Loucy (cell line): ENCODE data around the gene PALLD.

Source experiments
- H2AFZ ChIP-seq: fragments of 200-600 bp; sonication (generic); 2 replicates; pipeline ENCODE4 v1.6.0; 2016; ENCODE audit warnings: antibody characterized with exemption, mild to moderate bottlenecking, low read length, moderate library complexity
- H3F3A ChIP-seq: fragments of 200-600 bp; 2 replicates; pipeline ENCODE4 v1.6.0; 2016; ENCODE audit warnings: antibody characterized with exemption, low read depth, mild to moderate bottlenecking
- H3K27me3 ChIP-seq: fragments of 200-600 bp; sonication (generic); 2 replicates; pipeline ENCODE4 v1.6.1; 2014; ENCODE audit warnings: low read length, mild to moderate bottlenecking; ENCODE audit not compliant: insufficient read depth, poor library complexity, severe bottlenecking
- H3K36me3 ChIP-seq: fragments of 200-600 bp; sonication (generic); 2 replicates; pipeline ENCODE4 v1.6.1; 2016; ENCODE audit warnings: low read length; ENCODE audit not compliant: insufficient read depth
- H3K4me1 ChIP-seq: fragments of 200-600 bp; sonication (generic); 2 replicates; pipeline ENCODE4 v1.5.1; 2014; ENCODE audit warnings: low read length, mild to moderate bottlenecking; ENCODE audit not compliant: insufficient read depth, poor library complexity, severe bottlenecking
- H3K4me2 ChIP-seq: fragments of 200-600 bp; sonication (generic); 2 replicates; pipeline ENCODE4 v1.6.0; 2014; ENCODE audit warnings: antibody characterized with exemption, low read length, low read depth, mild to moderate bottlenecking; ENCODE audit not compliant: poor library complexity, severe bottlenecking
- H3K4me3 ChIP-seq: fragments of 200-600 bp; sonication (generic); 2 replicates; pipeline ENCODE4 v1.5.1; 2014; ENCODE audit warnings: low read length, mild to moderate bottlenecking, mixed read lengths; ENCODE audit not compliant: poor library complexity, severe bottlenecking
- H3K79me2 ChIP-seq: fragments of 200-600 bp; sonication (generic); 2 replicates; pipeline ENCODE4 v1.6.1; 2014; ENCODE audit warnings: low read length; ENCODE audit not compliant: insufficient read depth
- H3K9ac ChIP-seq: fragments of 200-600 bp; sonication (generic); 2 replicates; pipeline ENCODE4 v1.6.0; 2014; ENCODE audit warnings: mild to moderate bottlenecking, low read depth, low read length, moderate library complexity; ENCODE audit not compliant: poor library complexity, severe bottlenecking
- H3K9me2 ChIP-seq: fragments of 200-600 bp; sonication (generic); replicated peaks from 2 replicates; pipeline ENCODE4 v1.6.1; 2016; ENCODE audit warnings: low read depth, low read length, mixed read lengths
- H3K9me3 ChIP-seq: fragments of 200-600 bp; sonication (generic); 2 replicates; pipeline ENCODE4 v1.6.1; 2014; ENCODE audit warnings: mild to moderate bottlenecking, antibody characterized with exemption, low read length, low read depth; ENCODE audit not compliant: insufficient read depth
- H4K20me1 ChIP-seq: fragments of 200-600 bp; sonication (generic); 2 replicates; pipeline ENCODE4 v1.6.0; 2014; ENCODE audit warnings: antibody characterized with exemption, low read length, mild to moderate bottlenecking; ENCODE audit not compliant: insufficient read depth, poor library complexity, severe bottlenecking
- EZH2phosphoT487 ChIP-seq: fragments of 200-600 bp; IDR thresholded peaks from 2 replicates; pipeline ENCODE4 v1.6.1; 2018; ENCODE audit warnings: antibody characterized with exemption, mild to moderate bottlenecking, moderate library complexity, borderline replicate concordance
- TF ChIP-seq, protein P1 (sequence below): fragments of 200-600 bp; sonication (generic); conservative IDR thresholded peaks from 2 replicates; pipeline ENCODE4 v1.5.1; 2014; ENCODE audit warnings: mild to moderate bottlenecking, antibody characterized with exemption, low read length

The PALLD gene

DNA sequence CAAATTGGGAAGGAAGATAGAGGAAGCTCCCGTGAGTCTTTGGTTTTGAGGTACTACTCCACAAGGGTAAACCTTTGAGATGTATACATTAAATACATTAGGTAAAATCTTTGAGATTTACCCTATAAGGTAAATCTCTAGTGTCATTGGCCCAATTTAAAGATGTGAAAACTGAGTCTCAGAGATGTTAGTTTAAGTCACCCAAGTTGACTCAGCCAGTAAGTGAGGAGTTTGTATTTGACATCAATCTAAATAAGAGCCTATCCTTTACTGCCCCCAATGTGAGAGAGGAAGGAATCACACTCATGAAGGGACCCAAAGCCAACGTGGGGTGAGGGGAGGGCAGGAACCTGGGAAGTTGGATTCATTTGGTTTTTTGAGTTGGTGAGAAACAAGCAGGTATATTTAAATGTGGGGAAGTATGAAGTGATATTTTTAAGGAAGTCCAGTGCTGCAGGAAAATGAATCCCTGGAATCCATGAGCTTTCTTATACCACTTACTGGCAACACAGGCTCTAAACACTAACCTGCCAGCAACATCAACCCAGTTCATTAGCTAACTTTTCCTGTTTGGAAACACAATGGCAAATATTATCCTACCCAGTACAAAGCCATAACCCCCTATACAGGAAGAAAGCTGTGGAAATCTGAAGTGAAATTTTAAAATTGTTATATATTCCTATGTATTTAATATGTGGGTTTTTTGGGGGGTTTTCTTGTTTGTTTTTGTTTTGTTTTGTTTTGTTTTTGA is 55.3 kb downstream of the PALLD start:
- no peaks in the 10 kb centered on the region for H4K20me1 ChIP-seq
- no peak overlapping the region for H2AFZ ChIP-seq
- no peaks in the 10 kb centered on the region for H3K27me3 ChIP-seq
- no peak overlapping the region for H3K4me3 ChIP-seq
- H3K36me3 ChIP-seq = no peaks in the 10 kb centered on the region
- H3K9me2 ChIP-seq = no peaks in the 10 kb centered on the region
- no peak for TF ChIP-seq EZH2phosphoT487
- TF ChIP-seq, protein P1, sequence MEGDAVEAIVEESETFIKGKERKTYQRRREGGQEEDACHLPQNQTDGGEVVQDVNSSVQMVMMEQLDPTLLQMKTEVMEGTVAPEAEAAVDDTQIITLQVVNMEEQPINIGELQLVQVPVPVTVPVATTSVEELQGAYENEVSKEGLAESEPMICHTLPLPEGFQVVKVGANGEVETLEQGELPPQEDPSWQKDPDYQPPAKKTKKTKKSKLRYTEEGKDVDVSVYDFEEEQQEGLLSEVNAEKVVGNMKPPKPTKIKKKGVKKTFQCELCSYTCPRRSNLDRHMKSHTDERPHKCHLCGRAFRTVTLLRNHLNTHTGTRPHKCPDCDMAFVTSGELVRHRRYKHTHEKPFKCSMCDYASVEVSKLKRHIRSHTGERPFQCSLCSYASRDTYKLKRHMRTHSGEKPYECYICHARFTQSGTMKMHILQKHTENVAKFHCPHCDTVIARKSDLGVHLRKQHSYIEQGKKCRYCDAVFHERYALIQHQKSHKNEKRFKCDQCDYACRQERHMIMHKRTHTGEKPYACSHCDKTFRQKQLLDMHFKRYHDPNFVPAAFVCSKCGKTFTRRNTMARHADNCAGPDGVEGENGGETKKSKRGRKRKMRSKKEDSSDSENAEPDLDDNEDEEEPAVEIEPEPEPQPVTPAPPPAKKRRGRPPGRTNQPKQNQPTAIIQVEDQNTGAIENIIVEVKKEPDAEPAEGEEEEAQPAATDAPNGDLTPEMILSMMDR = peak; percentile 55
- no peaks in the 10 kb centered on the region for H3K79me2 ChIP-seq
- H3K9me3 ChIP-seq = no peaks in the 10 kb centered on the region
- no peak overlapping the region for H3K9ac ChIP-seq
- no peak overlapping the region for H3K4me2 ChIP-seq
- H3F3A ChIP-seq = no peaks in the 10 kb centered on the region
- no peaks in the 10 kb centered on the region for H3K4me1 ChIP-seq

DNA sequence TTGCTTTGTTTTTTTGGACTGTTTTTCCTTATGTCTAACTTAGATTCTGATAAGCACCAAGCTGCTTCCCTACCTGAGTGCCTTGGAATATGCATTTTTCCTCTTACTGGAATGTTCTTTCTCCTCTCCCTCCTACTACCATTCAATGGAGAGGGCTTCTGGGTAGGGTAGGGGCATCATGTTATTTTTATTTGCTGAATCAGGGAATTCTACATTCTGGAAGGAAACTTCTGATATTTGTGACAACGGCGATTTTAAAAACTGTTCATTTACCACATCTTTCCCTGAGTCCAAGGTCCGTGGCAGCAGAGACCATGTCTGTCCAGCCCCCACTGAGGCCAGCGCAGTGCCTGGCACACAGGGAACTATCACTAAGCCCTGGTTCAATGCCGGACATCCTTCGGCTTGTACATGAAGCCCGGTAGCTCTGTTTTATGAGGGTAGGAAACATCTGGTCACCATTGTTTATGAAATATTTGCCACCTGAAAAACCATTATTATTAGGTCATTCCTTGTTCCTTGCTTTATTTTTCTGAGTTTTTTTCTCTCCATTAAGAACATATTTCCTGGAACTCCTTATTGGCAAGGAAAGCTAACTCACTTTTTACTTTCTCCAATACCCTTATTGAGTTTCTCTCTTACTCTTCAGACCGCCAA is 57.0 kb downstream of the PALLD start:
- no peaks in the 10 kb centered on the region for H3K4me1 ChIP-seq
- no peaks in the 10 kb centered on the region for H3K36me3 ChIP-seq
- no peaks in the 10 kb centered on the region for H3K79me2 ChIP-seq
- no peaks in the 10 kb centered on the region for H3K9me2 ChIP-seq
- TF ChIP-seq EZH2phosphoT487 = no peak
- TF ChIP-seq, protein P1 = no peak
- no peaks in the 10 kb centered on the region for H4K20me1 ChIP-seq
- H3K4me3 ChIP-seq = no peak overlapping the region
- no peak overlapping the region for H3K4me2 ChIP-seq
- no peak overlapping the region for H3K9ac ChIP-seq
- no peaks in the 10 kb centered on the region for H3K27me3 ChIP-seq
- no peak overlapping the region for H2AFZ ChIP-seq
- H3F3A ChIP-seq = no peaks in the 10 kb centered on the region
- H3K9me3 ChIP-seq = no peaks in the 10 kb centered on the region

DNA sequence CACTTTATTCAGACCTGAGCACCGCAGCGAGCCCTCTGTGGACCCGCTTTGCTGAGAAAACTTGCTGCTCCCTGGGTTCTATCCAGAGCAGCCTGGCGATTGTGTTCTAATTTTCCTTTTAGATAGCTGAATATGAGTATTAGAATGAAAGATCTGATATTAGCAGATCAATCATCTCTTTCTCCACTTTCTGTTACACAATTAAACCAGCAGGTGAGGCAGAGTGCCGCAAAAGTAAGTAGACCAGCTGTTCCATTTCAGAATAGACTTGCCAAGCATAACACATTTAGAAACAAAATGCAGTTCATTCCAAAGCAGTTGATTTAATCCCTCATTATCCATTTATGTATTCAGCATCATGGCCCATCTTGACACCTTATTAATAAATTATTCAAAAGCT is 58.6 kb downstream of the PALLD start:
- H4K20me1 ChIP-seq = no peaks in the 10 kb centered on the region
- no peaks in the 10 kb centered on the region for H3F3A ChIP-seq
- no peaks in the 10 kb centered on the region for H3K9me3 ChIP-seq
- no peak overlapping the region for H3K4me2 ChIP-seq
- no peaks in the 10 kb centered on the region for H3K36me3 ChIP-seq
- TF ChIP-seq, protein P1 = no peak
- H3K4me1 ChIP-seq = no peaks in the 10 kb centered on the region
- no peak overlapping the region for H3K9ac ChIP-seq
- H2AFZ ChIP-seq = no peak overlapping the region
- H3K27me3 ChIP-seq = no peaks in the 10 kb centered on the region
- no peaks in the 10 kb centered on the region for H3K79me2 ChIP-seq
- H3K9me2 ChIP-seq = no peaks in the 10 kb centered on the region
- no peak overlapping the region for H3K4me3 ChIP-seq
